ENCODE results near the gene ATP10B. TPM values are rescaled to one million over a fixed set of nuclear protein-coding genes. Genes with fewer than 3 reads are reported as not detected.

ATP10B gene
- total RNA-seq, 1 experiment from 2014 or later, result not detected

DNA sequence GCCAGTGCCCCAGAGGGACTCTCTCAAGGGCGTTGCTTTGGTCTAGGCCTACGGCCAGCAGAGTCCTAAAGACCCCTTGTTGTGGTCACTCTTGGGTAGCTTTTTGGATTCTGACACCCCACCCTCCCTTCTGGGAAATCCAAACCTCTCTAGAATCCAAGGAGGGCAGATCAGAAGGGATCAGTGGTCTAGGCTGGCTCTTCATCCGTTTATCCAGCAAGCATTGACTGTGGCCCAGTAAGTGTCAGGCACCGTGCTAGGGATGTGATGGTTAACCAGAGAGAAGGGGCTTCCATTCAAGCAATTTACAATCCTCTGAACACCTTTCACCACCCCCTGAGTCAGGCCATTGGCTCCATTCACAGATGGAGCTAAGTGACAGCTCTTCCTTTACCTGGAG is 249.3 kb downstream of the ATP10B start:
- no peaks in the 10 kb centered on the region for H3K27me3 ChIP-seq
- DNase-seq, result no peak
- no peaks in the 10 kb centered on the region for H3K36me3 ChIP-seq
- no peak overlapping the region for H3K4me3 ChIP-seq
- no peaks in the 10 kb centered on the region for H3K9me3 ChIP-seq

DNA sequence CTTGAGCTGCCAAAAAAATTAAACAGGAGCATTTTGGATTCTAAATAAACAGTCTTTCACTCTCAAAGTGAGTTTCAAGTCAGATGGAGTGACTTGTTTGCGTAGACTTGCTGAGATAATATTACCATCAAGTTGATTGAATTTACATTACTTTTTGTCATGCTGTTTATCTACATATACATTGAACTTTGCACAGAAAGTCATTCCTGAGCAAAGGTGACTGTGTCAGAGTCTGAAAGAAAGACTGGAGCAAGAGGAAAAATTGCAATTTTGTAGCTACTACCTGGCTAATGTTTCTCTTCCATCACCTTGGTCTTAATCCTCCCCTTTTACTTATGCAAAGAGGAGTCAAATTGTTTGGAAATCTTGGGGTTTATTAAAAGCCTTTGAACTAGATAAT is 251.0 kb downstream of the ATP10B start:
- no peak overlapping the region for H3K4me3 ChIP-seq
- no peaks in the 10 kb centered on the region for H3K27me3 ChIP-seq
- H3K9me3 ChIP-seq, result no peaks in the 10 kb centered on the region
- H3K36me3 ChIP-seq, result no peaks in the 10 kb centered on the region
- DNase-seq, result no peak

DNA sequence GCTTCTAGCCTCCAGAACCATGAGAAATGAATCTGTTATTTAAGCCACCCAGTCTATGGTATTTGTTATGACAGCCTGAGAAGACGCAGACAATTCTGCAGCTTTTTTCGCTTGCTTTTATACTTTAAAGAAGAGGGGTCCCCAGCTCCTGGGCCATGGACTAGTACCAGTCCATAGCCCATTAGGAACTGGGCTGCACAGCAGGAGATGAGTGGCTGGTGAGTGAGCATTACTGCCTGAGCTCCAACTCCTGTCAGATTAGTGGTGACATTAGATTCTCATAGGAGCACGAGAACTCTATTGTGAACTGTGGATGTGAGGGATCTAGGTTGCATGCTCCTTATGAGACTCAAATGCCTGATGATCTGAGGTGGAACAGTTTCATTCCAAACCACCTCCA is 278.7 kb downstream of the ATP10B start:
- no peak for DNase-seq
- H3K9me3 ChIP-seq, result no peaks in the 10 kb centered on the region
- H3K4me3 ChIP-seq, result no peak overlapping the region
- no peaks in the 10 kb centered on the region for H3K36me3 ChIP-seq
- no peaks in the 10 kb centered on the region; the same call in 1 of the 2 replicates for H3K27me3 ChIP-seq

DNA sequence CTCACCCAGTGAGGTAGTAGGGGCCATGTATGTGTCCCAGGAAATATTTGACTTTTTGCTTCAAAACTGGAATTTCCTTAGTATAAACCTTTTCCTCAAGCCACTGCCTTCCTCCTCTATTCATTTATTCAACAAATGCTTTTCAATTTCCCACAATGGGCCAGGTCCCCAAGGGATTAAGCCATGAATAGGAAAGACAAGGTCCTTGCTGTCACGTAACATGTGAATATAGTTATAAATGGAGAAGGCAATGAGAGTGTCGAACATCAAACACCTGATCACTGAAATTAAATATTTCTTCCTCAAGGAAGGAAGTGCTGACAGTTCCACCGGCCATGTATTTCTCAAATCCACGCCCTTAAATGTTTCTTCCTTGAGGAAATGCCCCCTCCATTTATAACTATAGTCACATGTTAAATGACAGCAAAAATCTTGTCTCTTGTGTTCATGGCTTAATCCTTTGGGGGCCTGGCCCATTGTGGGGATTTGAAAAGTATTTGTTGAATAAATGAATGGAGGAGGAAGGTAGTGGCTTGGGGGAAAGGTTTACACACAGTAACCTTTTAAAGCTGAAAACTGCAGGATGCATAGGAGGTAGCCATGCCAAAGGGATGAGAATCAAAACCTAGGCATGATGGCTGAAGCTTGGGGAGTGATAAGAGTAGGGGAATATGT is 284.8 kb downstream of the ATP10B start:
- DNase-seq, result no peak
- Histone ChIP-seq H3K9me3 (no peaks in the 10 kb centered on the region), H3K36me3 (no peaks in the 10 kb centered on the region), H3K4me3 (no peak overlapping the region), H3K27me3 (no peaks in the 10 kb centered on the region)

DNA sequence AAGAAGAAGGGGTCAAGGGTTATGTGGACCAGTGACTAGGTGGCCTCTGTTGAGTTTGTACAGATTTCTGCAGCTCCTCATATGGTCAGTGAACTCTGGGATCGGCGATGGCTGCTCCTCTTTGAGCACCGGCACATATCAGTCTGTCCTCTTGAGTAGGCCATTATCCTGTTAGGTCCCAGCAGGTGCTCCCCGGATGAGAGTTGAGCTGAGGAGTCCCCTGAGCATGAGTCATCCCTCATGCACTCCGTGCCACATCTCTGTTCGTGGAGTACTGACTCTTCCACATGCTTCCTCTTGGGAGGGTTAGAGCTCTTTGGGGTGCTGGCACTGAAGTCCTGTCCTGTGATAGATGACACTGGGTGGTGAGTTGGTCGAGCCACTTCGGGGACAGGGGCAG is 286.6 kb downstream of the ATP10B start:
- DNase-seq, result no peak

DNA sequence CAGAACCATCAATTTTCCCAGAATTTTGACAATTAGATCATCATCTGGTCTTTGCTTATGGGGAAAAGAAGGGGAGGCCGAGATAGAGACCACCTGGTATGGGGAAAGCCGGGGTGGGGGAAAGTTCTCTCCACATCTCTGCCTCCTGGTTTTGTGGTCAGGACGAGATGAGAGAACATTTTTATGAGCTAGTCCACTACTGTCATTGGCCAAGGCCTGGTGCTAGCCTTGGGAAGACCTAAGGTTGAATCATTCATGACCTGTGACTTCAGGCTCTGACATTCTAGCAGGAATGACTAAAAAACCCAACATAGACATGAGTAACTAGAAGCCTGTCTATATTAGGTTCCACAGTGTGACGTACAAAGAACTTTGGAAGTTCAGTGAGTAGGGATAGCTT is 295.2 kb downstream of the ATP10B start:
- no peaks in the 10 kb centered on the region for H3K9me3 ChIP-seq
- no peaks in the 10 kb centered on the region for H3K36me3 ChIP-seq
- peaks cover 2% of the 10 kb centered on the region; the same call in 1 of the 2 replicates for H3K27me3 ChIP-seq
- no peak for DNase-seq
- no peak overlapping the region for H3K4me3 ChIP-seq

More for the DNA sequence above, 286.6 kb downstream of the ATP10B start:
- Histone ChIP-seq H3K9me3 (no peaks in the 10 kb centered on the region), H3K27me3 (no peaks in the 10 kb centered on the region), H3K4me3 (no peak overlapping the region), H3K36me3 (no peaks in the 10 kb centered on the region)

DNA sequence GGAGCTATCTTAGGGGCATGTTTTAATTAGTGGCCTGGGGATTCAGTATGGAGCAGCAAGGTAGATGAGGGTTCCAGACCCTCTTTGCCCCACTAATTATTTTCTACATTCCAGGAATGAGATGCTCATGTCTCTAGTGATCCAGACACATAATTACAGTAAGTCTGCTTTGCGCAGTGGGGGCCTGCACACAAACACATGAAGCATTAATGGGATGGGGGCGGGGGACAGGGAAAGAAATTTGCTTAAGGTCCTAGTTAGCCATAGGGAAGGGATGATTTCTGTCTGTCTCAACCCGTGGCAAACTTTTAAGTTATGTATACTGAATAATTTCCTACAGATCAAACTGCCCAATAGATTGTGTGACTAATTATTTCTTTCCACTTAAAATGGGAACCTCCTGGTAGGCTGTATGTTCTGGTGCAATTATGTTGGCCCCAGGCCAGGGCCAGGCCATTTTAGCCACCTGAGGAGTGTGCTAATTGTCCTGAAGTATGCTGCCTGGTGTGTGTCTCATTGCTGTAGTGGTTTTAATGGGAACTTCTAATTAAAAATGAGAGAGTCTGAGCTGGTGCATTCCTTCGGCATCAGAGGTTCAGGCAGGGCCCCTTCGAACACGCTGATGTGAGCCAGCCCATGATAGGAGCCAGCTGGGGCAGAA is 295.9 kb downstream of the ATP10B start:
- Histone ChIP-seq H3K36me3 (no peaks in the 10 kb centered on the region), H3K27me3 (peaks cover 5% of the 10 kb centered on the region; the same call in 1 of the 2 replicates), H3K4me3 (no peak overlapping the region), H3K9me3 (no peaks in the 10 kb centered on the region)
- no peak for DNase-seq

DNA sequence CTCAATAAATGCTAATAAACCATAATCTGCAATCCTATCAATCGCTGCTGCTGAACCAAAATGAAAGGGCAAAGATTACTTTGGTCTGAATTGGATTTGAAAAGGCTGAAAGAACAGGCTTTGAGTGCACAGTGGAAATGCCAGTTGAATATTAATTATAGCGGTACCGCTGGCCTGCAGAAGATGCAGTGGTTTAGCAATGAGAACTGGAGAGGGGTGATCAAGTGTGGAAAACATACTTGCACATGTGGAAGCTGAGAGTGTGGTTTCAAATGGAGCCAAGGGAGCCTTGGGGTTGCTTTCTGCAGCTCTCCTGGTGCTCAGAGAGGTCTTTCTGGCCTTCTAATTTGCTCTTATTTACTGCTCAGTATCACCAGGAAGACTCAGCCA is 296.4 kb downstream of the ATP10B start:
- Histone ChIP-seq H3K27me3 (peaks cover 5% of the 10 kb centered on the region; the same call in 1 of the 2 replicates), H3K9me3 (no peaks in the 10 kb centered on the region), H3K36me3 (no peaks in the 10 kb centered on the region), H3K4me3 (no peak overlapping the region)
- DNase-seq, result no peak

DNA sequence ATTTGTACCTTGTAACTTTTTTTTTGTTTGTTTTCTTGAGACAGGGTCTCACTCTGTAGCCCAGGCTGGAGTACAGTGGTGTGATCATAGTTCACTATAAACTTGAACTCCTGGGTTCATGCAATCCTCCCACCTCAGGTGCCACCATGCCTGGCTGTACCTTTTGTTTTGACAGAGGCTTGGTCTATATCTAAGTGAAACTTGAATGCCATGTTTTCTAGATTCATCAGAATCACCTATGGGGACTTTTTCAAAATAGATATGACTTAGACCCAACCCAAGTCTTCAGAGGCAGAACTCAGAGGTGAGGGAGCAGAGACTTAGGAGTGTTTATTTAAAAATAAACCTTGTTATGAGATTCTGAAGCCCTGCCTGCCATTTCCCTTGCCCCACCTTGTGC is 301.9 kb downstream of the ATP10B start:
- Histone ChIP-seq H3K27me3 (peaks cover 5% of the 10 kb centered on the region; the same call in 1 of the 2 replicates), H3K36me3 (no peaks in the 10 kb centered on the region), H3K9me3 (no peaks in the 10 kb centered on the region), H3K4me3 (no peak overlapping the region)
- no peak for DNase-seq

DNA sequence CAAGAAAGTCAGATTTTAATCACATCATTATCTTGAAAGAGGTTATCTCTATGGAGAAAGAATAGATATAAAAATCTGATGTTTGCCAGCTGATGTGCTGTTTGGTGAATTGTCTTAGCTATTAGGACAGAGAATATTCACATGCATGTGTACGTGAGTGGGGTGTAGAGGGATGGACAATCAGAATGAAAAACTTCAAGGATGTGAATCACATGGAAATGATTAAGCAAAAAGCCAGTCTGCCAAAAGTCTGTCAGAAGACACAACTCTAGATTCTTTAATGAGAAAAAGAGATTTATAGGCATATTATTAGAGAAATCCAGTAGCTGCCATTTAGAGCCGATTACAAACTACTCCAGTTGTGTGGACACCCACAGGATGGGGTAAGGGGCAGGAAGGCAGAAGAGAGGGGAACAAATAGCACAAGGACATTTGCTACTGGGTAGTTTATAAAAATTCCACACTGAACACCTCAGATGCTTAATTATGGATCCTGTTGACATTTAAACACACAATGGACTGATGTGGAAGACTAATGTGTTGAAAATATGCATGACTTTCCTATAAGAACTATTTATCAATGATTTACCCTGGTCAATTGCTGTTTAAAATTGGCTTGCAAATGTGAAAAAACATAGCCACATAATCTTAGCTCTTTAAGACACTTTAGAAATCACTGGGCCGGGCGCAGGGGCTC is 302.9 kb downstream of the ATP10B start:
- Histone ChIP-seq H3K36me3 (no peaks in the 10 kb centered on the region), H3K4me3 (no peak overlapping the region), H3K9me3 (no peaks in the 10 kb centered on the region), H3K27me3 (peaks cover 7% of the 10 kb centered on the region)
- DNase-seq, result no peak

DNA sequence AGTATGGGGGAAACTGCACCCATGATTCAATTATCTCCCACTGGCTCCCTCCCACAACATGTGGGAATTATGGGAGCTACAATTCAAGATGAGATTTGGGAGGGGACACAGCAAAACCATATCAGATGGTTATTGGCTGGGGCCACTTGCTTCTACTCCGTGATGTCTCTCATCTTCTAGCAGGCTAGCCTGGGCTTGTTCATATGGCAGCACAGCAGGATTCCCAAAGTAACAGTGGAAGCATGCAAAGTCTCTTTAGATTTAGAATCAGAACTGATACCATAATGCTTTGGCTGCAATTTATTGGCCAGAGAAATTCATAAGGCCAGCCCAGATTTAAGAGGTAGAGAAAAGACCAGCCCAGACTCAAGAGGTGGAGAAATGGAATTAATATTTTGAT is 304.1 kb downstream of the ATP10B start:
- Histone ChIP-seq H3K4me3 (no peak overlapping the region), H3K9me3 (no peaks in the 10 kb centered on the region), H3K27me3 (peaks cover 7% of the 10 kb centered on the region), H3K36me3 (no peaks in the 10 kb centered on the region)
- no peak for DNase-seq

DNA sequence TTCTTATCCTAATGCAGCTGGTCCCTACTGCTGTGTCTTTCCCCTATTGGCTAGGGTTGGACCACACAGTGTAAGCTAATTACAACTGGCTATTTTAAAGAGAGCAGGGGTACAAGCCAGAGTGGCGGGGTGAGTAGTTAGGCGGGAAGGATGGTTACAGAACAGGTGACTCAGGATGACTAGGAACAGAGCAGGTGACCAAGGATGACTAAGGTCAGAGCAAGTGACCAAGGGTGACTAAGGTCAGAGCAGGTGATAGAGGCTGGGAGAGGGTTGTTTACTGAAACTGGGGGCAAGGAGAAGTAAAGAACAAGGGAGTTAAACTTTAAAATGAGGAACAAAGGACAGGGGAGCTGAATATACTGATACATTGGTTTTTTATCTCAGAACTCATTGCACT is 304.9 kb downstream of the ATP10B start:
- DNase-seq, result no peak
- Histone ChIP-seq H3K36me3 (no peaks in the 10 kb centered on the region), H3K9me3 (no peaks in the 10 kb centered on the region)

DNA sequence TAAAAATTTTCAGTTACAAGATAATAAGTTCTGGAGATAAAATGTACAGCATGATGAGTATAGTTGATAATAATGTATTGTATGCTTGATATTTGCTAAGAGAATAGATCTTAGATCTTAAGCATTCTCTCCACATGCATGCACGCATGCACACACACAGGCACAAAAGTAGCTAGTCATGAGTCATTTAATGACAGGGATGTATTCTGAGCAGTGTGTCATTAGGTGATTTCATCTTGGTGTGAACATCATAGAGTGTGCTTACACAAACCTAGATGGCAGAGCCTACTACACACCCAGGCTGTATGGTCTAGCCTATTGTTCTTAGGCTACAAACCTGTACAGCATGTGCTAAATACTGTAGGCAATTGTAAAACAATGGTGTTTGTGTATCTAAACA is 306.2 kb downstream of the ATP10B start:
- Histone ChIP-seq H3K4me3 (no peak overlapping the region), H3K9me3 (no peaks in the 10 kb centered on the region), H3K27me3 (peaks cover 2% of the 10 kb centered on the region; the same call in 1 of the 2 replicates), H3K36me3 (no peaks in the 10 kb centered on the region)
- no peak for DNase-seq

More for the DNA sequence above, 304.9 kb downstream of the ATP10B start:
- H3K27me3 ChIP-seq, result peaks cover 7% of the 10 kb centered on the region
- H3K4me3 ChIP-seq, result no peak overlapping the region

DNA sequence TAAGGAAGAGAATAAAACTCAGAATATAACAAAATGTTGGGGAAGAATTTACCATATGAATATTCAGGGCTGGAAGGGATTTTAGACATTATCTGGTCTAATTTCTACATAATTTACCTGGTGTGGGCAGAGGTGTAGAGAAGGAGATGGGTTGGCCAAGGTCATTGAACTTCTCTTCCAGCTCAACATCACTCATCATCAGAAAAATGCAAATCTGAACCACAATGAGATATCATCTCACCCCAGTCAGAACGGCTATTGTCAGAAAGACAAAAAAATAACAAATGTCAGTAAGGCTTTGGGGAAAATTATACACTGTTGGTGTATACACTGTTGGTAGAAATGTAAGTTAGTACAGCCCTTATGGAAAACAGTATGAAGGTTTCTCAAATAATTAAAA is 308.6 kb downstream of the ATP10B start:
- peaks cover 2% of the 10 kb centered on the region; the same call in 1 of the 2 replicates for H3K27me3 ChIP-seq
- no peak overlapping the region for H3K4me3 ChIP-seq
- H3K36me3 ChIP-seq, result no peaks in the 10 kb centered on the region
- no peaks in the 10 kb centered on the region for H3K9me3 ChIP-seq
- no peak for DNase-seq

DNA sequence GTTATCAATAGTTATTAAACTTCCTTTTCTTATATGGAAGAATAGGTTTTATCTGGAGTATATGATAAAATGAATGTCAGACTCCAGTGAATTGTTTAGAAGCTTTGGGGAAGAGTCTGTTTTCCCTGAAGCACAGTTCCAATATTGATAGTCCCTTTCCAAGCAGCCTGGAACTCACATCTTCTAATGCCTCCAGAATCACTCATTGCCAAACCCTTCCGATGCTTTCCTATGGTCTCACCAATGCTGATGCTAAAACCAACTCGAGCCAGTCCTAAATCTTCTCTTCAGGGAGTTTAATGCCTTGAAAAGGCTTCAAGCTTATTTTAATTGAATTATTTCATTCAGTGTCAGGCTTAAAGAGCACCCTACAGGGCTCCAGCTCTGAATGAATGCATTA is 309.2 kb downstream of the ATP10B start:
- Histone ChIP-seq H3K4me3 (no peak overlapping the region), H3K9me3 (no peaks in the 10 kb centered on the region), H3K36me3 (no peaks in the 10 kb centered on the region), H3K27me3 (peaks cover 2% of the 10 kb centered on the region; the same call in 1 of the 2 replicates)
- DNase-seq, result no peak

DNA sequence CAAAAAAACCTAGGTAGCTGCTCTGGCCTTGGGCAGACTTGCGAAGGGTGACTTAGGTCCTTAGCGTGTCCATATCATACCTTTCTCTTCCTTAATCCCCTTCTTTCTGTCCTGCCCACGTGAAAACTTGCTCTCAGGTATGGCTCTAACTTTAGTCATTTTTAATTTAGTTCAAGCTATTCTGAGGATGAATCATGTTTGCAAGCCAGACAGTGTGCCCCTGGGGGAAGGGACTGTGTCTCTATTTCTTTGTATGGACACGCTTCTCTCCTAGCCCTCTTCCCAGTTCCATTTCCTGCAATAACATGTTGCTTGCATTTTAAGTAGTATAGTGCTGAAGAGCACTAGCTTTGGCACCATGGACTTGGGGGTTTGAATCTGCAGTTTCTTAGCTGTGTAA is 309.7 kb downstream of the ATP10B start:
- Histone ChIP-seq H3K36me3 (no peaks in the 10 kb centered on the region), H3K4me3 (no peak overlapping the region), H3K27me3 (peaks cover 2% of the 10 kb centered on the region; the same call in 1 of the 2 replicates), H3K9me3 (no peaks in the 10 kb centered on the region)
- DNase-seq, result no peak

DNA sequence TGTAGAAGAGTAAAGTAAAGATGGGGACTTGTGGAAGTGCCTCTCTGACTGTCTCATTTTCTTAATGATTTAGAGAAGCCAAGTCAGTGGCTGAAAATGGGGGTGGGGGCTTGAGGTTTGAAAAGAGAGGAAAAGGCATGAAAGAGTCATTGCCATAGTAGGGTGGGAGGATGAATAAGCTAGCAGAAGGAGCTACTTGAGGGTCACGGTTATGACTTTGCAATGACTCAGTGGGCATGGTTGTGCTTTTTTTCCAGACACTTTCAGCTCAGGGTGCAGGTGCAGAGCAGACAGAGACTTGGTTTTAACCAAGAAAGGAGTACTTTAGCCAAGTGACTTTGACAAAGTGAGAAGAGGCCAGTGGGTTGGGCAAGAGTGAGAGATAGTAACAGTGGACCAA is 312.6 kb downstream of the ATP10B start:
- peaks cover 2% of the 10 kb centered on the region; the same call in 1 of the 2 replicates for H3K27me3 ChIP-seq
- DNase-seq, result no peak
- no peaks in the 10 kb centered on the region for H3K36me3 ChIP-seq
- H3K9me3 ChIP-seq, result no peaks in the 10 kb centered on the region
- no peak overlapping the region for H3K4me3 ChIP-seq

Data from MG63 (cell line).